ENCODE measurements around the gene CDH20.

The CDH20 gene

GRCh38 chr18:61333746-61334490 is 688 bp downstream of the CDH20 start:
- TF ChIP-seq CTCF (IDR thresholded peaks at IDR 0.05; ENCODE audit: low read depth, low read length, missing control alignments) = no peak
- no peak overlapping the region for H3K4me3 ChIP-seq (ENCODE audit: low read depth, low read length)
- DNase-seq (ENCODE audit: low read depth) = no peak

- no peak overlapping the region for H3K4me3 ChIP-seq (ENCODE audit: low read depth, low read length)
- no peak for TF ChIP-seq CTCF (IDR thresholded peaks at IDR 0.05; ENCODE audit: low read depth, low read length, missing control alignments)
- DNase-seq (ENCODE audit: low read depth) = no peak
These were observed 1.2 kb downstream of the CDH20 start for GRCh38 chr18:61334491-61334850.

GRCh38 chr18:61334951-61335683 is 1.9 kb downstream of the CDH20 start:
- DNase-seq (ENCODE audit: low read depth) = no peak
- no peak overlapping the region for H3K4me3 ChIP-seq (ENCODE audit: low read depth, low read length)
- no peak for TF ChIP-seq CTCF (IDR thresholded peaks at IDR 0.05; ENCODE audit: low read depth, low read length, missing control alignments)

GRCh38 chr18:61335684-61336555 is 2.7 kb downstream of the CDH20 start:
- H3K4me3 ChIP-seq (ENCODE audit: low read depth, low read length) = no peak overlapping the region
- no peak for DNase-seq (ENCODE audit: low read depth)
- no peak for TF ChIP-seq CTCF (IDR thresholded peaks at IDR 0.05; ENCODE audit: low read depth, low read length, missing control alignments)

- H3K4me3 ChIP-seq (ENCODE audit: low read depth, low read length) = no peak overlapping the region
- no peak for TF ChIP-seq CTCF (IDR thresholded peaks at IDR 0.05; ENCODE audit: low read depth, low read length, missing control alignments)
- no peak for DNase-seq (ENCODE audit: low read depth)
These were observed 3.5 kb downstream of the CDH20 start for GRCh38 chr18:61336766-61337165.

- DNase-seq (ENCODE audit: low read depth) = no peak
These were observed 4.3 kb downstream of the CDH20 start for GRCh38 chr18:61337527-61337926.

More at GRCh38 chr18:61337527-61337926, 4.3 kb downstream of the CDH20 start:
- no peak for TF ChIP-seq CTCF (IDR thresholded peaks at IDR 0.05; ENCODE audit: low read depth, low read length, missing control alignments)
- H3K4me3 ChIP-seq (ENCODE audit: low read depth, low read length) = no peak overlapping the region

Measured in GM12864 (cell line).